SU-DHL-6 (cell line): ENCODE measurements around the gene OR51L1.

Source experiments
- H2AFZ ChIP-seq: fragments of 200-600 bp; sonication (generic); 2 replicates; pipeline ENCODE4 v1.6.1; 2014; ENCODE audit warnings: low read depth, mild to moderate bottlenecking, moderate library complexity, mixed read lengths, antibody characterized with exemption, low read length; ENCODE audit not compliant: severe bottlenecking
- H3F3A ChIP-seq: fragments of 200-600 bp; shearing (Covaris generic); 2 replicates; pipeline ENCODE4 v1.6.0; 2016; ENCODE audit warnings: antibody characterized with exemption, mild to moderate bottlenecking; ENCODE audit not compliant: insufficient read depth
- H3K27ac ChIP-seq: fragments of 200-600 bp; sonication (generic); 2 replicates; pipeline ENCODE4 v1.5.1; 2016; ENCODE audit warnings: low read depth, mild to moderate bottlenecking, low read length, moderate library complexity, mixed read lengths
- H3K27me3 ChIP-seq: fragments of 200-600 bp; sonication (generic), shearing (Covaris generic); 2 replicates; pipeline ENCODE4 v1.6.0; 2014; ENCODE audit warnings: mild to moderate bottlenecking, low read length
- H3K36me3 ChIP-seq: fragments of 200-600 bp; sonication (generic); 2 replicates; pipeline ENCODE4 v1.6.1; 2014; ENCODE audit warnings: mild to moderate bottlenecking, low read length, mixed read lengths
- H3K4me2 ChIP-seq: fragments of 300-600, 200-600 bp; shearing (Covaris generic), sonication (generic); 2 replicates; pipeline ENCODE4 v1.6.0; 2014; ENCODE audit warnings: low read length, low read depth, mild to moderate bottlenecking; ENCODE audit not compliant: poor library complexity, severe bottlenecking
- H3K4me3 ChIP-seq: fragments of 200-600 bp; sonication (generic); 2 replicates; pipeline ENCODE4 v1.5.1; 2014; ENCODE audit warnings: antibody characterized with exemption, low read length, mild to moderate bottlenecking, mixed read lengths; ENCODE audit not compliant: insufficient read depth, poor library complexity, severe bottlenecking
- H3K79me2 ChIP-seq: fragments of 200-600 bp; sonication (generic); 2 replicates; pipeline ENCODE4 v1.6.1; 2014; ENCODE audit warnings: mild to moderate bottlenecking, low read length, moderate library complexity; ENCODE audit not compliant: insufficient read depth
- H3K9ac ChIP-seq: fragments of 200-600 bp; sonication (generic); 2 replicates; pipeline ENCODE4 v1.7.0; 2014; ENCODE audit warnings: mild to moderate bottlenecking, low read length
- H3K9me2 ChIP-seq: fragments of 200-600 bp; sonication (generic); replicated peaks from 2 replicates; pipeline ENCODE4 v1.6.1; 2014; ENCODE audit warnings: low read length; ENCODE audit not compliant: insufficient read depth
- H3K9me3 ChIP-seq: fragments of 200-600 bp; sonication (generic); 2 replicates; pipeline ENCODE4 v1.6.1; 2014; ENCODE audit warnings: low read length, mixed read lengths; ENCODE audit not compliant: insufficient read depth
- H4K20me1 ChIP-seq: fragments of 200-600 bp; sonication (generic); 2 replicates; pipeline ENCODE4 v1.6.1; 2014; ENCODE audit warnings: low read depth, mild to moderate bottlenecking, antibody characterized with exemption, low read length, moderate library complexity, mixed read lengths
- CTCF ChIP-seq: fragments of 200-600 bp; sonication (generic); IDR thresholded peaks from one replicate; pipeline ENCODE4 v1.5.1; 2017; ENCODE audit warnings: antibody characterized with exemption, mild to moderate bottlenecking, low read length, moderate library complexity; ENCODE audit not compliant: insufficient read depth, poor library complexity, severe bottlenecking
- EZH2phosphoT487 ChIP-seq: fragments of 200-600 bp; sonication (generic), shearing (Covaris generic); conservative IDR thresholded peaks from 2 replicates; pipeline ENCODE4 v1.6.1; 2018; ENCODE audit warnings: mild to moderate bottlenecking, antibody characterized with exemption, low read length, moderate library complexity, mixed read lengths

The OR51L1 gene

DNA sequence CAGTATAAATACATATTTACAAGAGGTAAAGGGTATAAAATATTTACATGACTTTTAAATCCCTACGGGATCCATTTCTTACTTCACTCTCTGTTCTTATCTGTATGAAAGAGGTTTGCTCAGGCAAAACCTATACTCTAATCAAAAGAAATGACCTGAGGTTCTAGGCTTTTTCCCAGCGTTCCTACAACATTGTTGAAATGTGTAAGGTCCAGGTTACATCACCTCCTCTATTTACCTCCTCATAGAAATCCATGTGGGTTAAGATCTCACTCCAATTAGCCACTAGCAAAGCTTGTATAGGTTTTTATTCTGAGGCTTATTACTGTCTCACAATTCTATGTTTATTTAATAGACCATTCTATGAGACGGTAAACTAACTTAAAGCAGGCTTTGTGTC lies 12.0 kb upstream of the OR51L1 start:
- TF ChIP-seq EZH2phosphoT487 (no peak), CTCF (no peak)
- Histone ChIP-seq H3F3A (no peaks in the 10 kb centered on the region), H3K36me3 (no peaks in the 10 kb centered on the region), H3K27ac (no peak overlapping the region), H3K9me3 (no peaks in the 10 kb centered on the region), H2AFZ (no peak overlapping the region), H3K4me2 (no peak overlapping the region), H3K79me2 (no peaks in the 10 kb centered on the region), H4K20me1 (peaks cover 4% of the 10 kb centered on the region; the same call in 1 of the 2 replicates), H3K4me3 (no peak overlapping the region), H3K9me2 (no peaks in the 10 kb centered on the region), H3K27me3 (no peaks in the 10 kb centered on the region), H3K9ac (no peak overlapping the region)

DNA sequence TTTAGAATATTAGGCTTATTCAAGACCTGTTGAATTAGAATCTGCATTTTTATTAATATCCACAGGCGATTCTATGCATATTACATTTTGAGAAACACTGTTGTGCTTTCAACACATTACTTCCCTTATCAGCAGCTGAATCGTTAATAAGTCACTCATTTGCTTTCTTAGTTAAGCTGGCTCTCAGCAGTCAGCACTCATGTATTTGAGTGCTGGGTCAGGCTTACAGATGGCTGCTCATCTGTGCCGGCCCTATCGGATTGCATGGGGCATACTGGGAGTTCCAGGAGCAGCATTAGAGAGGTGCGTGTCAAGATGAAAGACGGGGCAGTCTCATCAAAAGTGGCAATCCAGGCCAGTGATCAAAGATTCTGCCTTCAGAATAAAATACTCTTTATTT lies 10.8 kb upstream of the OR51L1 start:
- TF ChIP-seq EZH2phosphoT487 (no peak), CTCF (no peak)
- no peaks in the 10 kb centered on the region for H3K79me2 ChIP-seq
- no peaks in the 10 kb centered on the region for H3F3A ChIP-seq
- no peak overlapping the region for H3K4me3 ChIP-seq
- no peak overlapping the region for H3K4me2 ChIP-seq
- H4K20me1 ChIP-seq, result peaks cover 4% of the 10 kb centered on the region; the same call in 1 of the 2 replicates
- H2AFZ ChIP-seq, result no peak overlapping the region
- H3K9me2 ChIP-seq, result no peaks in the 10 kb centered on the region
- no peak overlapping the region for H3K27ac ChIP-seq
- H3K36me3 ChIP-seq, result no peaks in the 10 kb centered on the region
- no peak overlapping the region for H3K9ac ChIP-seq
- H3K9me3 ChIP-seq, result no peaks in the 10 kb centered on the region
- H3K27me3 ChIP-seq, result no peaks in the 10 kb centered on the region

DNA sequence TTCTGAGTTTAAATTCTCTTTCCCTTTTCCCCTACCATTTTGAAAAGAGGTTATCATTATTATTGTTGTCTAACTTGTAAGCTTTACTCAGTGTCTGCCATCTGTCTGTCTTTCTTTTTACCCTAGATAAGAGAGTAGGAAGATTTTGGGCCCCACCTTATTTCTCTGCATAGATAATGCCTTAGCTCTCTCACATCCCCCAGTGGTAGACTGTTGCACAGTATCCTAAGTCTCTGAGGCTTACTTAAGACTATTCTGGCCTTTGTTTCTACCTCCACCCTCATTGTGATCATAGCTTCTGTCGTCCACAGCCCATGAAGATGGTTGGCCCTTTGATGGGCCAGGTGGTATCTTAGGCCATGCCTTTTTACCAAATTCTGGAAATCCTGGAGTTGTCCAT lies 3.6 kb upstream of the OR51L1 start:
- no peaks in the 10 kb centered on the region for H3K36me3 ChIP-seq
- no peak overlapping the region for H3K27ac ChIP-seq
- no peaks in the 10 kb centered on the region for H3K79me2 ChIP-seq
- no peaks in the 10 kb centered on the region; the same call in 1 of the 2 replicates for H4K20me1 ChIP-seq
- no peaks in the 10 kb centered on the region for H3K9me2 ChIP-seq
- H3F3A ChIP-seq, result no peaks in the 10 kb centered on the region
- no peaks in the 10 kb centered on the region for H3K27me3 ChIP-seq
- no peak overlapping the region for H3K4me3 ChIP-seq
- H2AFZ ChIP-seq, result no peak overlapping the region
- H3K9me3 ChIP-seq, result no peaks in the 10 kb centered on the region
- H3K4me2 ChIP-seq, result no peak overlapping the region
- H3K9ac ChIP-seq, result no peak overlapping the region
- no peak for TF ChIP-seq CTCF
- TF ChIP-seq EZH2phosphoT487, result no peak
